Central memory CD8-positive, alpha-beta T cell (primary cell): ENCODE data around the gene E4F1.

Experiments used
- ATAC-seq: fragments of 150-1000 bp; cut with Tn5 transposase; replicated peaks from 2 replicates; pipeline ENCODE4 v1.10.0; 2022; ENCODE audit warnings: mild to moderate bottlenecking, moderate FRiP score, moderate number of reproducible peaks; ENCODE audit not compliant: poor library complexity, severe bottlenecking; ENCODE audit errors: extremely low read depth
- DNase-seq, 2 donors: peaks; one replicate each; pipeline ENCODE4 v3.0.0; 2021; ENCODE audit warnings: low spot score in 2 of 2
- H3K27ac Mint-ChIP-seq: one replicate; pipeline ENCODE4 v1.8.0; 2022; ENCODE audit warnings: low read depth, mild to moderate bottlenecking, moderate library complexity, mixed read lengths
- H3K27me3 Mint-ChIP-seq: one replicate; pipeline ENCODE4 v1.8.0; 2022; ENCODE audit warnings: mixed read lengths
- H3K36me3 Mint-ChIP-seq: one replicate; pipeline ENCODE4 v1.8.0; 2022; ENCODE audit warnings: mild to moderate bottlenecking, moderate library complexity, mixed read lengths; ENCODE audit not compliant: insufficient read depth
- H3K4me1 Mint-ChIP-seq: one replicate; pipeline ENCODE4 v1.8.0; 2022; ENCODE audit warnings: mixed read lengths
- H3K4me3 Mint-ChIP-seq: one replicate; pipeline ENCODE4 v1.8.0; 2022; ENCODE audit warnings: mild to moderate bottlenecking, moderate library complexity, mixed read lengths
- H3K9me3 Mint-ChIP-seq: one replicate; pipeline ENCODE4 v1.8.0; 2022; ENCODE audit warnings: mixed read lengths

Gene E4F1, protein sequence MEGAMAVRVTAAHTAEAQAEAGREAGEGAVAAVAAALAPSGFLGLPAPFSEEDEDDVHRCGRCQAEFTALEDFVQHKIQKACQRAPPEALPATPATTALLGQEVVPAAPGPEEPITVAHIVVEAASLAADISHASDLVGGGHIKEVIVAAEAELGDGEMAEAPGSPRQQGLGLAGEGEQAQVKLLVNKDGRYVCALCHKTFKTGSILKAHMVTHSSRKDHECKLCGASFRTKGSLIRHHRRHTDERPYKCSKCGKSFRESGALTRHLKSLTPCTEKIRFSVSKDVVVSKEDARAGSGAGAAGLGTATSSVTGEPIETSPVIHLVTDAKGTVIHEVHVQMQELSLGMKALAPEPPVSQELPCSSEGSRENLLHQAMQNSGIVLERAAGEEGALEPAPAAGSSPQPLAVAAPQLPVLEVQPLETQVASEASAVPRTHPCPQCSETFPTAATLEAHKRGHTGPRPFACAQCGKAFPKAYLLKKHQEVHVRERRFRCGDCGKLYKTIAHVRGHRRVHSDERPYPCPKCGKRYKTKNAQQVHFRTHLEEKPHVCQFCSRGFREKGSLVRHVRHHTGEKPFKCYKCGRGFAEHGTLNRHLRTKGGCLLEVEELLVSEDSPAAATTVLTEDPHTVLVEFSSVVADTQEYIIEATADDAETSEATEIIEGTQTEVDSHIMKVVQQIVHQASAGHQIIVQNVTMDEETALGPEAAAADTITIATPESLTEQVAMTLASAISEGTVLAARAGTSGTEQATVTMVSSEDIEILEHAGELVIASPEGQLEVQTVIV

DNA sequence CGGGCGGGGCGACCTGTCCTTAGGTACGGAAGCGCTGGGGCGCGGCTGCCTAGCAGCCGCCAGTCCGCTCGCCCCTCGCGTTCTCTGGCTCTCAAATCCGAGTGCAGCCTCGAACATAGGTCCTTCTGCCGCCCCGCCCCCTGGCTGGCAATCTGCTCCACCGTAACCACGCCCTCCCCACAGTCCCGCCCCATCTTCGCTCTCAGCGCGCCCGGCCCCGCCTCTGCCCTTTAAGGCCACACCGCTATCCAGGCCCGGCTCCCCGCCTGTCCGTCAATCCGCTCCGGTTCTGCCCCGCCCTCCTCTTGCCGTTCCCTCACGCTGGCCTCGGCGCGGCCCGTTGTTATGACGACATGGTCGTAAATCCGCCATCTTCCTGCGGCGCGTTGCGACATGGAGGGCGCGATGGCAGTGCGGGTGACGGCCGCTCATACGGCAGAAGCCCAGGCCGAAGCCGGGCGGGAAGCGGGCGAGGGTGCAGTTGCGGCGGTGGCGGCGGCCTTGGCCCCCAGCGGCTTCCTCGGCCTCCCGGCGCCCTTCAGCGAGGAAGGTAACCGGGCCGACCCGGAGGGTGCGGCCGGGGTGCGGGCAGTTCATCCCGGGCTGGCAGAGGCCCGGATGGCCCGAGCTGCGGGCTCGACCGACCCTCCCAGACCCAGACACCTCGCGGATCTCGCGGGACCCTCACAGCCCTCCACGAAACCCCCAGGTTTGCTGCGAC is at the start of gene E4F1:
E4F1 (plus strand) TSS at position 371 of the 721 bp plus-strand sequence; CDS start at position 394, 23 bp downstream.
- H3K27ac Mint-ChIP-seq: peak within 1 kb of the TSS; percentile 33
- ATAC-seq (peak; percentile 96), DNase-seq (peak; percentile 97 to 98)
- peaks cover 8% of the 10 kb centered on the region for H3K4me1 Mint-ChIP-seq
- no peaks in the 10 kb centered on the region for H3K27me3 Mint-ChIP-seq
- peaks cover 3% of the 10 kb centered on the region for H3K36me3 Mint-ChIP-seq
- peak within 1 kb of the TSS; percentile 79 for H3K4me3 Mint-ChIP-seq
- no peaks in the 10 kb centered on the region for H3K9me3 Mint-ChIP-seq

DNA sequence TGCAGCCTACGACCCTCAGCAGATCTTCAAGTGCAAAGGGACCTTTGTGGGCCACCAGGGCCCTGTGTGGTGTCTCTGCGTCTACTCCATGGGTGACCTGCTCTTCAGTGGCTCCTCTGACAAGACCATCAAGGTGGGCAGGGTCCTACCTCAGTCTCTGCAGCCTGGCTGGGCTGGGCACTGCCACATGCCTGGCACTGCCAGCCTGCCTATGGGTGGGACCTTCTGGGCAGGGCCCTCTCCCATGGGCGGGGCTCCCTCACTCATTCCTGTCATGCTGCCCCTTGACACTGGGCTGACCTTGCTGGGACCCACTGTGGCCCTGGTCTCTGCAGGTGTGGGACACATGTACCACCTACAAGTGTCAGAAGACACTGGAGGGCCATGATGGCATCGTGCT is 49.5 kb upstream of the E4F1 start:
- ATAC-seq: no peak
- H3K9me3 Mint-ChIP-seq: no peaks in the 10 kb centered on the region
- no peaks in the 10 kb centered on the region for H3K4me1 Mint-ChIP-seq
- no peaks in the 10 kb centered on the region for H3K27me3 Mint-ChIP-seq
- DNase-seq: no peak
- no peak overlapping the region for H3K27ac Mint-ChIP-seq
- peaks cover 5% of the 10 kb centered on the region for H3K36me3 Mint-ChIP-seq
- H3K4me3 Mint-ChIP-seq: no peak overlapping the region

DNA sequence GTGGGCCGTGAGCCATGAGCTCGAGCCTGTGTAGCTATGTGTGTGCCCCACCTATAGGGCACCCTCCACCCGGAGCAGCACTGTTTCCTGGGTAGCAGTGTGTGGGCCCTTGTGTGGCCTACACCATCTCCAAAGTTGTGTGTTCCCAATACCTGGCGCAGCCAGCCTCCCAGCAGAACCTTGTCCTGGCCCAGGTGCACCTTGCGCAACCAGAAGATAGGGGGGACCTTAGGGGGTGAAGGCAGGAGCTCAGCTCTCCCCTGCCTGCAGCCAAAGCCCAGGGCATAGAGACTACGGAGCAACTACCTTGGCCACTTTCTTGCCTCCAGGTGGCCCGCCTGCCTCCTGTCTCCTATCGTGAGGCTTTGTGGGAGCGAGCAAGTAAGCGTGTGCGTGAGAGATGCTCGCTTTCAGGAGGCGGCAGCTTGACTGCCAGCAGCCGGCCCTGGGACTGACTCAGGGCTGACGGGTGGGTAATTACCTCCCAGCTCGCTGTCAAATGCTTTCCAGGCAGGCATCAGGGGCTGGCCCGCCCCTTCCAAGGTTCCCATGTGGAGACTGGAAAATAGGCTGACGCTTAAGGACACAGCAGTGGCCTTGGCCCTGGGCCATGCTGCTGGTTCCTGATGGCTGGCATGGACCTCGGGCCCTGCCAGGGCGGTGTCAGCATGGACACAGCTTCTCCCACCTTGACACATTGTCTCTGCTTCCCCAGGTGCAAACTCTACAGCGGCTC is 48.8 kb upstream of the E4F1 start:
- Mint-ChIP-seq H3K27me3 (no peaks in the 10 kb centered on the region), H3K4me3 (no peak overlapping the region), H3K27ac (no peak overlapping the region), H3K4me1 (no peaks in the 10 kb centered on the region), H3K9me3 (no peaks in the 10 kb centered on the region), H3K36me3 (peaks cover 6% of the 10 kb centered on the region)
- ATAC-seq (no peak), DNase-seq (no peak)

DNA sequence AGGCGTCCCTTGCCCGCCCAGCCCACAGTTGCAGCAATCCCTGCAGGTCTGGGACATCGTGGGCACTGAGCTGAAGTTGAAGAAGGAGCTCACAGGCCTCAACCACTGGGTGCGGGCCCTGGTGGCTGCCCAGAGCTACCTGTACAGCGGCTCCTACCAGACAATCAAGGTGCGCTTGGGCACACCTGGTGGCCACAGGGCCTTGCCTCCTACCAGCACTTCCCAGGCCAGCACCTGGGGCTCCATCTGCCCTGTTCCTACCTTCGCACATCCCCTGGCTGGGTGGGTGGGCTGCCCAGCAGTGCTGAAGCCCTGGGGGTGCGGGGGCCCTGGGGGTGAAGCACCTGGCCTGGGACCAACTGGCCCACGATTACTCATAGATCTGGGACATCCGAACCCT is 47.9 kb upstream of the E4F1 start:
- Mint-ChIP-seq H3K9me3 (no peaks in the 10 kb centered on the region), H3K4me3 (no peak overlapping the region), H3K4me1 (no peaks in the 10 kb centered on the region), H3K27ac (no peak overlapping the region), H3K36me3 (peaks cover 6% of the 10 kb centered on the region), H3K27me3 (no peaks in the 10 kb centered on the region)
- ATAC-seq (no peak), DNase-seq (no peak)

DNA sequence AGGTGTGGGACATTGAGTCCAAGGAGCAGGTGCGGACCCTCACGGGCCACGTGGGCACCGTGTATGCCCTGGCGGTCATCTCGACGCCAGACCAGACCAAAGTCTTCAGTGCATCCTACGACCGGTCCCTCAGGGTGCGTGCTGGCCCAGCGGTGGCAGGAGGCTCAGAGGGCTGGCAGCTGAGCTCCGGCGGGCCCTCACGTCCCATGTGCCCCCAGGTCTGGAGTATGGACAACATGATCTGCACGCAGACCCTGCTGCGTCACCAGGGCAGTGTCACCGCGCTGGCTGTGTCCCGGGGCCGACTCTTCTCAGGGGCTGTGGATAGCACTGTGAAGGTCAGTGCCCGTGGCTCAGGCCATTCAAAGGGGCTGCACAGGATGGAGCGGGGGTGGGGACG is 47.3 kb upstream of the E4F1 start:
- ATAC-seq (no peak), DNase-seq (no peak)
- Mint-ChIP-seq H3K4me3 (no peak overlapping the region), H3K27ac (no peak overlapping the region), H3K4me1 (no peaks in the 10 kb centered on the region), H3K36me3 (peaks cover 6% of the 10 kb centered on the region), H3K27me3 (no peaks in the 10 kb centered on the region), H3K9me3 (no peaks in the 10 kb centered on the region)

DNA sequence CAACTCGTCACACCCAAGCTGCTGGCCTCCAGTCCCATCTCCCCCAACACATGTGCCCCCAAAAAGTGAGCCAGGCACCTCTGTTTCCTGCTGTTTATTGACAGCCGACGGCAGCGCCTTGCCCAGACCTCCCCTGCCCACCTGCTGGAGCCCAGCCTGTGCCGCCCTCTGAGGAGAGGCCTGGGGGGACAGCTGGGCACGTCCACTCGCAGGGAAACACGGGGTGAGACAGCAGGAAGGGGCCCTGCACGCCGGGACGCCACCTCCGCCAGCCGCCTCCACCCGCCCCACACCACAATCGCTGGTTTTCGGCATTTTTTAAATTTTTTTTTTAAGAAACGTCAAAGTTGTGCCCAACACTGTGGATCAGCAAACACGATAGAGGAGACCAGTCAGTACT is 46.3 kb upstream of the E4F1 start:
- Mint-ChIP-seq H3K4me3 (no peak overlapping the region), H3K4me1 (peaks cover 5% of the 10 kb centered on the region)
- DNase-seq: no peak

DNA sequence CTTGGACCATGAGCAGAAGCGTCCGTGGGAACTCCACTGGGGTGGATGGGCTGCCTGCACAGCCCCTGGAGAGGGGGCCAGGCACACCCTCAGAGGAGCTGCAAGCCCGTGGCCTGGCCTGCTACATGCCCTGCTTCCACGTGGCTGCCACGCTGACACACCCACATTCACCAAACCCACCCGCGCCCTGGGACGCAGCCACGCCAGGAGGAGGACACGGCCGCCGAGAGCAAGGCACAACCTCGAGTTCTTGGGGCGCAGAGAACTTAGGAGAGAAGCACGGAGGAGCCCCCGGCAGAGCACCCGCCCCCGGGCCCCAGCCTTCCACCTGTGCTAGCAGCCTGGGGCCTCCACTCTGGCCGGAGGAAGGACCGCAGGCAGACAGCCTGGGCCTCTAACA is 45.8 kb upstream of the E4F1 start:
- no peaks in the 10 kb centered on the region for H3K27me3 Mint-ChIP-seq
- peaks cover 9% of the 10 kb centered on the region for H3K4me1 Mint-ChIP-seq
- peaks cover 6% of the 10 kb centered on the region for H3K36me3 Mint-ChIP-seq
- DNase-seq (no peak), ATAC-seq (no peak)
- H3K27ac Mint-ChIP-seq: no peak overlapping the region
- no peaks in the 10 kb centered on the region for H3K9me3 Mint-ChIP-seq
- no peak overlapping the region for H3K4me3 Mint-ChIP-seq

More for the DNA sequence above, 46.3 kb upstream of the E4F1 start:
- no peak for ATAC-seq
- no peaks in the 10 kb centered on the region for H3K9me3 Mint-ChIP-seq
- peaks cover 6% of the 10 kb centered on the region for H3K36me3 Mint-ChIP-seq
- H3K27ac Mint-ChIP-seq: no peak overlapping the region
- no peaks in the 10 kb centered on the region for H3K27me3 Mint-ChIP-seq

DNA sequence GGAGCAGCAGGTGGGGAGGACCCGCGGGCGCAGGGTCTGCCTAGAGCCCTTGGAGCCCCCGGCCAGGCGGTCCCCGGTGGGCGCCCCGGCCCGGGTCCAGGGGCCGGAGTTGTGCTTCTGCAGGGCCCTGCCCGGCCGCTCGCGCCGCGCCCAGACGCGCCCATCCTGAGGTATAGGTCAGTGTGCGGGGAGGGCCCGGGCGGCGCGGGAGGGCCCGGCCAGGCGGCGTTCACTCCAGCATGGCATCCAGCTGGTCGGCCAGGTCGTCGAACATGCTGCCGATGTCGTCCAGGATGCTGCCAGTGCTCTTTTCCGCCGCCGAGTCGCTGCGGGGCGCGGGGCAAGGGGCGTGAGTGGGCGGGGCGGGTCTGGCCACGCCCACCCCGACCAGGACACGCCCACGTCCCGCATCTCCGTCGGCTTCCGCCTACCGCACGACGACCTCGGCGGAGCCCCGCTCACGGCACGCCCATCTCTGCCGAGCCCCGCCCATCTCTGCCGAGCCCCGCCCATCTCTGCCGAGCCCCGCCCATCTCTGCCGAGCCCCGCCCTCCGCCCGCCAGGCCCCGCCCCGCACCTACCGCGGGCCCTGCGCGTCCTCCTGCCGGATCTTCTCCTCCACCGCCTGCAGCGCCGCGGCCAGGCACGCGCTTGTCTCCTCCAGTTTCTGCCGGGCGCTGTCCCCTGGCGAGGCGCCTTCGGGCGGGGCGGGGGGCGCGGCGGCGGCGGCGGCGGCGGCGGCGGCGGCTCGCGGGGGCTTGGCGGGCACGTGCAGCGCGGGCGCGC is 44.9 kb upstream of the E4F1 start:
- peaks cover 6% of the 10 kb centered on the region for H3K36me3 Mint-ChIP-seq
- DNase-seq (no peak), ATAC-seq (no peak)
- H3K27me3 Mint-ChIP-seq: no peaks in the 10 kb centered on the region
- no peak overlapping the region for H3K4me3 Mint-ChIP-seq
- no peak overlapping the region for H3K27ac Mint-ChIP-seq
- no peaks in the 10 kb centered on the region for H3K9me3 Mint-ChIP-seq
- H3K4me1 Mint-ChIP-seq: peaks cover 9% of the 10 kb centered on the region

DNA sequence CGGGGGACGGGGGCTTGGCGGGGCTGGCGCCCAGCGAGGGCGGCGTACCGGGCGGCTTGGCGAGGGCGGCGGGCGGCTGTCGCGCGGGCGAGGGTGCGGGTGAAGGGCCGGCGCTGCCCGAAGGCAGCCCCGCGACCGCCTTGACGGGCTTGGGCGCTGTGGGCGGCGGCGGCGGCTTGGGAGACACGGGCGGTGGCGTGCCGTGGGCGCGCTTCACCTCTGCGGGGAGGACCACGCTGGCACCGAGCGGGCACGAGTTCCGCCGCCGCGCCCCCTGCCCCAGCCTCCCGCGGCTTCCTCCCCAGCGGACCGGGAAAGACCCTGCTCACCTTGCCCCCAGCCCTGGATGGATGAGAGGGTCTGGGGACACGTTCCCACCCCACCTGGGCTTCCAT is 44.3 kb upstream of the E4F1 start:
- Mint-ChIP-seq H3K9me3 (no peaks in the 10 kb centered on the region), H3K4me1 (peaks cover 9% of the 10 kb centered on the region), H3K27ac (no peak overlapping the region), H3K27me3 (no peaks in the 10 kb centered on the region), H3K4me3 (no peak overlapping the region), H3K36me3 (peaks cover 6% of the 10 kb centered on the region)
- DNase-seq (no peak), ATAC-seq (no peak)

DNA sequence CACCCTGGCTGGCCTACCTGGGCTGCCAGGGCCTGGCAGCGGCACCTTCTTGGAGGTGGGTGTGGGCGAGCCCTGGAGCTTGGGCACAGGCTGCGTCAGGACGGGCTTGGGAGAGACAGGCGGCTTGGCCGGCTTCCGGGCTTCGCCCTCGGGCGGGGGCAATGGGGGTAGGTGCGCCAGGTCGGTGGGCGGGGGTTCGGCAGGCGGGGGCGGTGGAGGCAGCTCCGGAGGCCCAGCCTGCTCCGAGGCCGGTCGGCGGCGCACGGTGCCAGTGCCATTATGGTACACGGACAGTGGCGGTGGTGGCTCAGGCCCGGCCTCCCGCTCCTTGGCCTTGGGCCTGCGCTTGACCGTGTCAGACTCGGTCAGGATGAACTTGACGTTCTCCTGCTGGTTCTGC is 43.8 kb upstream of the E4F1 start:
- H3K36me3 Mint-ChIP-seq: peaks cover 4% of the 10 kb centered on the region

DNA sequence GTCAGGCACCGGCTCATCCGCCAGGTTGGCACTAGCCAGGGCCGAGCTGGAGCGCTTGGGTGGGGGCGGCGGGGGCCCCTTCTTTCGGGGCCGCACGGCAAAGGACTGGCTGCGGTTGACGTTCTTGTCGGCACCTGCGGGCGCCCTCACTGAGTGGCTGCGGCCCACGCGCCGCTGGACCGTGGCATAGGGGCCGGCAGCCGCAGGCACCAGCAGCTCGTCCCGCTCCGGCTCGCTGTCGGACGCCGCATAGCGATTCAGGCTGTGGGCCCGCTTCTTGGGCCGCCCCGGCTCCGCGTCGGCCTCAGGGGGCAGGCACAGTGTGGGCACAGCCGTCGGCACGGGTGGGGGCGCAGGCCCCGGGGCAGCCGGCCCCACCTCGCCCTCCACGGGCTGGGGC is 42.9 kb upstream of the E4F1 start:
- no peak overlapping the region for H3K27ac Mint-ChIP-seq
- no peaks in the 10 kb centered on the region for H3K9me3 Mint-ChIP-seq
- H3K36me3 Mint-ChIP-seq: peaks cover 4% of the 10 kb centered on the region
- H3K4me1 Mint-ChIP-seq: peaks cover 9% of the 10 kb centered on the region
- no peaks in the 10 kb centered on the region for H3K27me3 Mint-ChIP-seq
- ATAC-seq (no peak), DNase-seq (no peak)
- H3K4me3 Mint-ChIP-seq: no peak overlapping the region

More for the DNA sequence above, 43.8 kb upstream of the E4F1 start:
- H3K27me3 Mint-ChIP-seq: no peaks in the 10 kb centered on the region
- DNase-seq (no peak), ATAC-seq (no peak)
- H3K27ac Mint-ChIP-seq: no peak overlapping the region
- H3K9me3 Mint-ChIP-seq: no peaks in the 10 kb centered on the region
- H3K4me1 Mint-ChIP-seq: peaks cover 9% of the 10 kb centered on the region
- no peak overlapping the region for H3K4me3 Mint-ChIP-seq
